Stimulated activated CD8-positive, alpha-beta memory T cell treated with anti-CD3 and anti-CD28 coated beads, Interleukin-2, amount 100 ng/mL, for 1 hour (primary cell): ENCODE data around the gene C22orf15.

Experiments
- DNase-seq, 2 donors: peaks; one replicate each; pipeline ENCODE4 v3.0.0-alpha.2; 2020; ENCODE audit warnings: low read depth in 2 of 2

Gene C22orf15

DNA sequence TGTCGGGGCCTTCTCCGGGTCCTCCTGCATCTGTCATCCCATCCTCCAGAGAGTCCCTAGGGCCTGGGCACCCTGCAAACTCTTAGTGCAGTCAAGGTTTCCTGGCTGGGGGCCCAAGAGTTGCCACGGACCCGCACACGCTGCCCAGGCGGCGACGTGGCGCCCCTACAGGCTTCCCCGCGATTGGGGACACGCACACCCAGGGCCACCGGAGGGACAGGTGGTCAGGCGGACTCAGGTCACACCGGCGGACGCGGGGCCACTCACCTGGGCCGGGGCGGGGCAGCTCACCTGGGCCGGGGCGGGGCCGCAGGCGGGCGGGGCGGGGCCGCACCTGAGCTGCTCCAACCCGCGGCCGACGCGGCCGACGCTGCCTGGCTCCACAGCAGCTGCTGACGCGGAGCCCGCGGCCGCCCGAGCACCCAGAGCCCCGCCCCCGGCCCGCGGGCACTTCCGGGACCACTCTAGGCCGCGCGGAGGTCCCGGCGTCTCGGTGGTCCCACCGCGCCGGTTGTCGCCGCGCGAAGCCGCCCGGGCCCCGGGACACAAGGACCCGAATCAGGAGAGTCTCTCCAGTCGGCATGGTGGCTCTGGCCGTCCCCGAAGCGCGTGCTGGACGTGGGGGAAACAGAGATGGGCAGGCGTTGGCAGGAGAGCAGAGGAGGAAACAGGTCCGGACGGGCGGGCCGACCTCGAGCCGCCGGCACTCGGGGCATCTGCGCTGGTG, 11.9 kb upstream of the C22orf15 start, which contains the start of gene ZNF70:
Gene ZNF70, minus strand, starts transcription at position 399 of the 727 bp plus-strand sequence. CDS start 5,972 bp downstream, outside the sequence.
- peak; percentile 72 to 75 for DNase-seq

DNA sequence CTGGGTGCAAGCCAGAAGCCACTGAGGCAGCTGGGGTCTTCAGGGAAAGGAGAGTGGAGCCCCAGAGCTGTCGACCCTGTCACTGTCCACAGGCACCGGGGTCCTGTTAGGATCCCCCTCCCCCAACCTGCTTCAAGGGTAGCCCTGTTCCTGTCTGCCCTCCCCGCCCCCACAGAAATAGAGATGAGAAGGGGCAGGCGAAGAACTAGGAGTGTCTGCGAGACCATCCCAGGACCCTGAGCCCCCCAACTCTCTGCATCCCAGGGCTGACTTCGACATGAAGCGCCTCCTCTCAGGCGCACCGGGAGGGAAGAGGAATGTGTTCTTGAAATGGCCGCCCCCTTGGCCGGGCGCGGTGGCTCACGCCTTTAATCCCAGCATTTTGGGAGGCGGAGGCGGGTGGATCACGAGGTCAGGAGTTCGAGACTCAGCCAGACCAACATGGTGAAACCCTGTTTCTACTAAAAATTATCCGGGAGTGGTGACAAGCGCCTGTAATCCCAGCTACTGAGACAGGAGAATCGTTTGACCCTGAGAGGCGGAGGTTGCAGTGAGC, 11.3 kb upstream of the C22orf15 start:
- no peak for DNase-seq

DNA sequence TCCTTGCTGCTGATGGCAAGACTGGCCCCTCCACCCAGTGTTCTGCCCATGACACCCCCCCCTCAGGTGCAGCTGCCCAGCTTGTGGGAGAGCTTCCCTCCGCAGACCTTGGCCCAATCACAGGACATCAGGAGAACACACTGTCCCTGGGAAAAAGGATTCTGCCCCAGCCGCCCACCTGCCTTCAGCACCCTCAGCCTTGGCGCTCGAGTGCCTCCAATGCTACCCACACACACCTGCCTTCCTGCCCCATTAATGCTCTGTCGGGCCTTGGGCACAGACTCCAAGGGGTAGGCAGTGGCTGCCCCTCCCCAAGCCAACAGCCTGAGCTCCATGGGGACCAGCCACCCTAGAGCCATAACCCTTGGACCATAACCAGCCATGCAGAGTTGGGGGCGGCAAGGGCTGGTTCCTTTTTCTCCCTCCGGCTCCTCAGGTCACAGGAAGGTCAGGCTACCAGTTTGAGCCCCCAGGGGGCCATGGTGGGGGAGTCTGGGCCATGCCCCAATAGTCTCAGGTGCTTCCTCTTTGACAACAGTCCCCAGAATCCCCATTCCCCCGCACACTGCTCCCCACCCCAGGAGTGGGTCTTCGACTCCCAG, 10.6 kb upstream of the C22orf15 start:
- no peak for DNase-seq

DNA sequence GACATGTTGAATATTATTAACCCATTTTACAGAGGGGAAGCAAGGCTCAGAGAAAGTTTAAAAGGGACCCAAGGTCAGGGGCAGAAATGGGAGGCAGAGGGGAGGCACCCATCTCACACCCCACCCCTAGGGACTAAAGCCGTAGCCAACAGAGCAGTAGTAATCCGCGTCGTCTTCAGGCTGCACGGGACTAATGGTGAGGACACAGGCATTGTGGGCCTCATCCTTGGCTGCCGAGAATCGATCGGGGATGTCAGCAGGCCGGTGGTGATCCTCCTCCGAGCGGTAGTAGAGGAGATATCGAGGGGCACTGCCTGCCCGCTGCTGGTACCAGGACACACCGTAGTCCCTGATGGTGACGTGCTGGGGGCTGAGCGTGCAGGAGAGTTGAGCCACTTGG, 10.0 kb upstream of the C22orf15 start:
- no peak for DNase-seq

DNA sequence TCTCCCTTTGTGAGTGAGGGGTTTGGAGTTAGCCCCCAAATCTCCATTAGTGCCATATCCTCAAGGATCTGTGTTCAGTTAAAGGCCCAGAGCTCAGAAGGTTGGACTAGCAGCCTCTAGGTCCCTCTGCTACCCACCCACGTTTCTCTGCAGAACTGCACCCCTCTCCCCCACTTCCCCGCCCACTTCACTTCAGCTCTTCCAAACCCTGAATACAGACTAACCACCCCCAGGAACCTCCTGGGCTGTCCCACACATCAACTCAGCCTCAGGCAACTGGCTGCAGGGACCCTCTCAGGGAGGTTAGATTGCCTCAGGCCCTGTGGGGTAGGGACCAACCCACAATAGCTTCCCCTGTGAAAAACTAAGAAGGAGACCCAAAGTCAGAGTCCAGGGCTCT, 9.4 kb upstream of the C22orf15 start:
- no peak for DNase-seq

DNA sequence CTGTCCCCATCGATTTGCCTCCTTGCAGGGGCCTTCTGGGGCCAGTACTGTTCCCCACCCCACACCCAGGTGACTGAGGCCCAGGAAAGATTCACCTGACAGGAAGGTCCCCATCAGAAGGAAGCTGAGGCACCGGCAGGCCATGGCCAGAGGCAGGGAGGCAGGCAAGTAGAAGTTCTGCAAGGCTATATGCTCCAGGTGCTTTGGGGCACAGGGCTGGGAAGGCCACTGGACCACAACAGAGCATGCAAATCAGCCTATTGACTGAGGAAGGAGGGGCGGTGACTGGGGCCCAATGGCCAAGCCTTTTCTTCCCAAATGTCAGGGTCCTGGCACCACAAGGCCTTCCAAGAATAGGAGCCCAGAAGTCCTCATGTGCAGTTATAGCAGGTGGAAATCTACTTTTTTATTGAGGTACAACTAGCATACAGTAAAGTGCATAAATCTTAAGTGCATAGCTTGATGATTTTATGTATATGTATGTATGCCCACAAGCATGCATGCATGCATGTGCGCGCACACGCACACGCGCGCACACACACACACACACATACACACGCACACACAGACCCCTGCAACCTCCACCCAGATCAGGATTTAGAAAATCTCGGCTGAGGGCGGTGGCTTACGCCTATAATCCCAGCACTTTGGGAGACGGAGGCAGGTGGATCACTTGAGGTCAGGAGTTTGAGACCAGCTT, 8.4 kb upstream of the C22orf15 start, which contains the start of gene VPREB3:
Gene VPREB3, minus strand, starts transcription at position 206 of the 700 bp plus-strand sequence. Its CDS starts 62 bp downstream, at position 144.
- no peak for DNase-seq

DNA sequence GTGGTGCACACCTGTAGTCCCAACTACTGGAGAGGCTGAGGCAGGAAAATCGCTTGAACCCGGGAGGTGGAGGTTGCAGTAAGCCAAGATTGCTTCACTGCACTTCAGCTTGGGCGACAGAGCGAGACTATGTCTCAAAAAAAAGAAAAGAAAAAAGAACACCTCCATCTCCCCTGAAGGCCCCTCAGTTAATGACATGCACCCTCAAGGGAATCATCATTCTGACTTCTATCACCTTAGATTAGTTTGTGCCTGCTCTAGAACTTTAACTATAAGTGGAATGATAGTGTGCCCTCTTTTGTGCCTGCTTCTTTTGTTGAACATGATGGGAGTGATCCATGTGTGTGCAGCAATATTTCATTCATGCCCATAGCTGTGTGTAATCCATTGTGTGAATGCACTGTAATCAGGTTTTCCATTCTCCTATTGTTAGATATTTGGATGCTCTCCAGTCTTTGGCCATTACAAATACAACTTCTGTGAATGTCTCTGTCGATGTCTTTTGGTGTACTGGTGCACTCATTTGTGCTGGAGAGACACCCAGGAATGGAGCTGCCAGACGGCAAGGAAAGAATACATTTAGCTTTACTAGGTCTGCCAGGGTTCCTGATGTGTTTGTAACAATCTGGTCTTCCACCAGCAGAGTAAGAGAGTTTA, 7.7 kb upstream of the C22orf15 start:
- DNase-seq: no peak

DNA sequence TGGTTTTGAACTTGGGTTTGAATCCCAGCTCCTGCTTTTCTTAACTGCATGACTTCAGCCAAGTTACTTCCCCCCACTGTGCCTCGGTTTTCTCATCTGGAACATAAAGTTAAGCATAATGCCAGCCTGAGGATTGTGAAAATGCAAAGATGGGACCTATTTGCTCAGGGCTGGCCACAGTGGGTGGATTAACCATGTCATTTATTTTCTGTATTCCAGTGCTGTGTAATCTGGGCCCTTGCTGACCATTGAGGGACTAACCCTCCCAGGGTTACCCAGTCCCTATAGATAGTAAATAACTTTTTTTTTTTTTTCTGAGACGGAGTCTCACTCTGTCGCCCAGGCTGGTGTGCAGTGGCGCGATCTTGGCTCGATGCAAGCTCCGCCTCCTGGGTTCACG, 7.1 kb upstream of the C22orf15 start:
- no peak for DNase-seq

DNA sequence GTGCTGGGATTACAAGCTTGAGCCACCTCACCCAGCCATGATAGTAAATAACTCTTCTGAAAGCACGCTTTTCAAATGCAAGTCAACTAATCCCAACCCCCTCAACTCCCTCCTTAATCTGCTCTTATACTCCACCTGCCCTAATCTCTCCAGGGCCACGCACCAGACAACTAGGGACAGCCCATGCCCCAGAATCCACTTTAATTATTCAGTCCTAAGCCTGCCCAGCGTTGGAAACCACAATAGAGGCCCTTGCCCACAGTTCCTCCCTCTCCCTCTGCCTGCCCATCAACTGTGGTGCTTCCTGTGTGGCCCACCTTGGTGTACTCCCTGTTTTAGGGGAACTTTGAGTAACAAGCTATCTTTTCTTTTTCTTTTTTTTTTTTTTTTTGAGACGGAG, 5.9 kb upstream of the C22orf15 start:
- no peak for DNase-seq

DNA sequence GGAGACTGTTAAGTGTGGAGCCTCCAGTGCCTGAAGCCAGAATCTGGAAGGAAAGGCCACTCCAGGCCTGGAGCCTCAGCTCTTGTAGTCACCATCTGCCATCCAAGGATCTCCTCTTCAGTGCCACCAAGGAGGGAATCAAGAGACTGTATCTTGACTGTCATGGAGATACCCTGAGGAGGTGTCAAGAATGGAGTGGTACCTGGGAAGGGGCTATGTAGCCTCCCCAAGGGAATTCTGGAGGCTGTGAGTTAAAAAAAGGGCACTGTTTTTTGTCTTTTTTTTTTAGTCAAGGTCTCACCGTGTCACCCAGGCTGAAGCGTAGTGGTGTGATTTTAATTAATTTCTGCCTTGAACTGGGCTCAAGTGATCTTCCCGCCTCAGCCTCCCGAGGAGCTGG, 3.2 kb upstream of the C22orf15 start:
- no peak for DNase-seq

DNA sequence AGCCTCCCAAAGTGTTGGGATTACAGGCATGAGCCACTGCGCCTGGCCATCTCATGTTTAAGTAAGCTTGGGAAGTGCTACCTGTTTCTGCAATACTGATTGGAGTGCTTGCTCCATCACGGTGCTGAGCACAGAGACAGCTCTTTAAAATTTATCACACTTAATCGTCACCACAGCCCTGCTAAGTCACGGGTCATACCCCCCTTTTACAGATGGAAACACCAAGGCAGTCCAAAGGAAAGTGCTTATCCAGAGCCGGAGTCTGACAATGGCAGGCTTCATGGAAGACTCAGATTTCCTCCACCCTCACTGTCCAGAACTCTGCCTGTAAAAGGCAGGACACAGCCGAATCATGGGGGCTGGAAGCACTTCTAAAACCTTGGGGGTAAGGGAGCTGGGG, 2.7 kb upstream of the C22orf15 start:
- no peak for DNase-seq

DNA sequence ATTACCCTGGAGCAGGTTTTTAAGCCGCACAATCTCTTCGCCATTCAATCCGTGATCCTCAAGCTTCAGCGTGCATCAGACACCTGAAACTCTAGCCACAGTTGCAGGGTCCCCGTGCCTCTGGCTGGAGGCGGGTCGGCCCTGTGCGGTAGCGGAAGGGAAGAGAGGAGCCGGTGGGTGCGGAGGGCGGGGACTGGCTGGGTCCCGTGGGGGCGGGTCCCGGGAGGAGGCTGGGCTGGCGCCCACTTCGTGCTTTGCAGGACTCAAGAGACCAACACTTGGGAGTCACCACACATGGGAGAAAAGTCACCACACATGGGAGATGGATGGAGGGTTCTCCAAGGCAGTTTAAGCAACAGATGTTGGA, 772 bp downstream of the C22orf15 start:
- DNase-seq: peak; percentile 29 to 36

DNA sequence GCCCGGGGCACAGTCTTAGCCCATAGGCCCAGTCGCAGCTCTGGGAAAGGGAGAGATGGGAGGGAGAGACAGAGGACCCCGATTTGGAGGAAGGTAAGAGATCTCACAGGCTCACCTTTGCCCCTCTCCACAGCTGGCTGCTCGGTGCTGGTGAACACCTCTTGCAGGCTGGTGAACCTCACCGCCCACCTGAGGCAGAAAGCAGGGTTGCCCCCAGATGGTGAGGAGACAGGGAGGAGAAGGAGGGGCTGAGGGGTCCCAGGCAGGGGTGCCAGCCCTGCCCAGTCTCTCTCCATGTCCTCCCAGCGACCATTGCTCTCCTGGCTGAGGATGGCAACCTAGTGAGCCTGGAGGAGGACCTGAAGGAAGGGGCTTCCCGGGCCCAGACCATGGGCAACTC, 1.2 kb downstream of the C22orf15 start:
- DNase-seq: no peak

DNA sequence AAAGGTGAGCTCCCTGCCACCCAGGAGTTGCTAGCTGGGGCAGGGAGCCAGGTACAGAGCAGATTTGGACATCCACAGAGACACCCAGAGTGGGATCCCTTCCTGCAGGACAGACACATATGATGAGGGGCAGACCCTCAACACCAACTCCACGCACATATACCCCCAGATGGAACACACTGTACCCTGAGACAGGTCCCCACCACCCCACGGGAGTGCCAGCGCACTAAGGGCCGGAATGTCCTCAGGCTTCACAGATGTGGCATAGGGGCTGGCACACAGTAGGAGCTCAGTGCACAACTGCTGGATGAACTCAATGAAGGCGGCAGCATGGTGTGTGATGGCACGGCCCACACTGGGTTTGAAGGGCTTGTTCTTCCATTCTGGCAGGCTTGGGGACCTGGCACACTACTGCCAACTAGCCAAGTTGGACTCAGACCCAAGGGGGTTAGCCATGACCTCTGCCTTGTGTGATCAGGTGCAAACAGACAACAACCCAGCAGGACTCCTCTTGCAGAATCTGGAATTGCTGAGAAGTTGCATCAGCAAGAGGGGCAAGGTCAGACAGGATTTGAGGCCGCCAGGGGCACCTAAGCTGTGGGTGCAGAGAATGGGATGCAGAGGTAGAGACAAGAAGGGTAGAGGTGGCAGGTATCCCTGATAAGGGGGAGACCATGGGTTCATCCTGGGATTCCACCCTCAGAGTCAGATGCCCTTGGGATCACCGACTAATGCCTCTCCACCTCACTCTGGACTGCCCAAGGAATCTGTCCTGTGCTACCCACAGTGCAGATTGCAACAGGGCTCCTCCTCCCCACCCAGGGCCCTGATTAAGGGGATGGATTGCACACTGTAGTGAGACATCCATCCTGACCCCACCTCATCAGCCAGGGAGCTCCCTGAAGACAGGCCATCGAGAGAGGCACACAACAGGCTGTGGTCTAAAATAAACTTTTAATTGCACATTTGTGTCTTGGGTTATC, 2.4 kb downstream of the C22orf15 start:
- DNase-seq: no peak

DNA sequence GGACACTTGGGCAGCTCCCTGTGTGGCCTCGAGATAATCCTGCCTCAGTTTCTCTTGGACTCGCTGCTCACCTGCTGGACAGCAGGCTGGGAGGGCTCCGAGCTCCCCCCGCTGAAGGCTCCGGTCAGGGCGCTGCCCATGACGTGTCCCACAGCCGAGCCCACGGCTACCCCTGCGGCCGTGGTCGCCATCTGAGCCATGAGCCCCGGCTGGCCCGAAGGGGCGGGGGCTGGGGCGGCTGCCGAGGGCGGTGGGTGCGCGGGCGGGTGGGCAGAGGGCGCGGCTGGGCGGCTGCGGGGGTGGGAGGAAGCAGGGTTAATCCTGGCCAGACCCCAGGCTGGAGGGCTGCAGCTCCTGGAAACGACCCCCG, 4.5 kb downstream of the C22orf15 start:
- DNase-seq: no peak

DNA sequence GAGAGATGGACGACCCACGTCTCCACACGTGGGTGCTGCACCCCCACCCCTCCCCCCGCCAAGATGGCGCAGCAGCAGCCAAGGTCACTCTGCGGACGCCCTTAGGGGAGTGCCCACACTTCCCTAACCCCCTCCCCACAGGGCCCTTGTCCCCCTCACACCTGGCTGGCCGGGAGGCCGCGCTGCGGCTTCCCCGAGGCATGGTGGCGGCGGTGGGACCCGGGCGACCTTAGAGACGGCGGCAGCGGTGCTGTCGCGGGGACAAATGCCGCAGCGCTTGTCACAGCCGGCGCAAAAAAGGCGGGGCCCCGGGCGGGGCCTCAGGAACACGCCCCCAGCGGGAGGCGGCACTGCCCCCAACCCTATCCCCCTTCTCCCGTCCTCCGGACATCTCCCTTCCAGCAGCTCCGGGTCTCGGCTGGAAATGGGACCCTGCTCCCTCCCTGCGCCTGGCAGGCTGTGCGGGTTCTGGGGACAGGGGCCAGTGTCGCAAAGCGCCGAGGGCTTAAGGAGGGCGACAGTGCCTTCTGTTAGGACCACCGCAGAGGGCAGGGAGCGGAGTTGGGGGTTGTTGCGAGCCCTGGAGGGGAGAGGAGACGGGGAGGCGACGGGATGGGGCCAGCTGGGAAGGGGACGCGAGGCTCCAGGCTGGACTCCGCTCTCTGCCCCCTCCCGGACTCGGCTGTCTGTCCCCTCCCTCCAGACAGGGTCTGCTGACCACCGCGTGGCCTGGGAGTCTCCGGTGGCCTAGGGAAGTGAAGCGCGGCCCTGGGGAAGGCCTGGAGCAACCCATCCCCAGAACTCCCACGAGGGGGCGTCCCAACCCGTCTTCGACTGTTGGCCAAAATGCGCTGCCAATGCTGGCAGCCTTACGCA, 5.1 kb downstream of the C22orf15 start, which contains the start of gene CHCHD10:
Gene CHCHD10, minus strand, starts transcription at position 300 of the 876 bp plus-strand sequence. Its CDS starts 98 bp downstream, at position 202.
- peak; percentile 52 to 63 for DNase-seq

DNA sequence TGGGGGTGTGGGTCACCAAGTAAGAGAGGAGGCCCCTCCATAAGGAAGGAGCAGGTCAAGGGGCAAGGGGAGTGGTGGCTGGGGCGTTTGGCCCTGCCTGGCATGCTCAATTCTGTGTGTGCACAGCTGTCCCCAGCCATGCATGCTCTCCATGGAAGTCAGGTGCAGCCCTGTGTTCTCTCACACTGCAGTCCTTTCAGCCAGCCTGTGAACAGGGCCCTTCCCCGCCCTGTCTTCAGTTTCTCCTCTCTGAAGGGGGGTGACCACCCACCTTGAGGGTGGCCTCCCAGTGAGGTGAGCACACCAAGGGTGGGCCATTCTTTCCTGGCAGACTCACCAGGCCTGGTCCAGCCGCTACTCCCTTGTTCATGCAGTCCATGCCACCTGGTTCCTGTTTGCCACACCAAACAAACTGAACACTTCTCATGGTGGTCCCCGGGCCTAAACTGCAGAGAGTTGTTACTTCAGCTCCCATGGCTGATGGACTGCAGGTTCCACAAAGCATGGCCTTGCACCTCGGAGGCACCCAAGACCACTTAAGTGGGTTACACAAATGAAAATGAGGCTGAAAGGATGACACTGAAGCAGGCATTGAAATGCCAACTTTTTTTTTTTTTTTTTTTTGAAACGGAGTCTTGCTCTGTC, 6.7 kb downstream of the C22orf15 start:
- DNase-seq: no peak

DNA sequence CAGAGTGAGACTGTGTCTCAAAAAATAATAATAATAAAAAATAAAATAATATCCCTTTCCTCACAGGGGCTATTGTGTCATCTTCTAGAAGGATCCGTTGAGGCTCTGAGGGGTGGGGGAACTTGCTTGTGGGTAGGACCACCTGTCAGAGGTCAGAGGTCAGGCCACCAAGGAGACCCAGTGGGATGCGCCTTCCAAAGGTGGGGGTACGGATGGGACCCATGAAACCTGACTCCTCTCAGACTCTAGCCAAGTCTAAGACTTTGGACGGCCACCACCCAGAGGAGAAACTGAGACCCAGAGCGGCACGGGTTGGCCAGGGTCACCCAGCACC, 9.5 kb downstream of the C22orf15 start:
- DNase-seq: no peak
